Neural crest cell (in vitro differentiated cells): ENCODE data around the gene TARM1. TPM values are rescaled to one million over a fixed set of nuclear protein-coding genes. Genes with fewer than 3 reads are reported as not detected.

Experiments used
- DNase-seq: peaks from one replicate; pipeline ENCODE4 v3.0.0; 2021; ENCODE audit warnings: low read depth, mixed read lengths, low spot score
- H3K27ac Mint-ChIP-seq: one replicate; pipeline ENCODE4 v1.8.0; 2021; ENCODE audit warnings: mild to moderate bottlenecking, mixed read lengths; ENCODE audit not compliant: unreplicated experiment
- H3K27me3 Mint-ChIP-seq: 2 replicates; pipeline ENCODE4 v1.8.0; 2021; ENCODE audit warnings: low read depth, mild to moderate bottlenecking, mixed read lengths
- H3K36me3 Mint-ChIP-seq: 2 replicates; pipeline ENCODE4 v1.8.0; 2021; ENCODE audit warnings: low read depth, mild to moderate bottlenecking, mixed read lengths
- H3K4me1 Mint-ChIP-seq: 2 replicates; pipeline ENCODE4 v1.8.0; 2021; ENCODE audit warnings: mixed read lengths
- H3K4me3 Mint-ChIP-seq: one replicate; pipeline ENCODE4 v1.8.0; 2021; ENCODE audit warnings: mild to moderate bottlenecking, mixed read lengths
- H3K9me3 Mint-ChIP-seq: 2 replicates; pipeline ENCODE4 v1.8.0; 2021; ENCODE audit warnings: mixed read lengths
- CTCF ChIP-seq: fragments of 200-600 bp; sonication (generic); conservative IDR thresholded peaks from 2 replicates; pipeline ENCODE4 v1.5.0; 2021; ENCODE audit warnings: antibody characterized with exemption, mild to moderate bottlenecking
- total RNA-seq: library from RNA; stranded (reverse); gene quantifications from 2 replicates; pipeline ENCODE4 v1.2.1, GENCODE V29; 2021

Gene TARM1
- total RNA-seq, 1 donor from 2014 or later, result not detected

- Mint-ChIP-seq H3K4me1 (no peaks in the 10 kb centered on the region), H3K27me3 (peaks cover 18% of the 10 kb centered on the region), H3K36me3 (no peaks in the 10 kb centered on the region), H3K9me3 (peaks cover 2% of the 10 kb centered on the region), H3K4me3 (no peak overlapping the region), H3K27ac (no peak overlapping the region)
- TF ChIP-seq CTCF, result no peak
- no peak for DNase-seq
Observed at GRCh38 chr19:54084410-54084809, 3.2 kb upstream of the TARM1 start.

GRCh38 chr19:54077334-54077733 is 3.8 kb downstream of the TARM1 start:
- Mint-ChIP-seq H3K27ac (no peak overlapping the region), H3K4me3 (no peak overlapping the region)
- no peak for TF ChIP-seq CTCF

GRCh38 chr19:54074851-54075250 is 6.3 kb downstream of the TARM1 start:
- Mint-ChIP-seq H3K4me3 (no peak overlapping the region), H3K27ac (no peak overlapping the region), H3K36me3 (peaks cover 2% of the 10 kb centered on the region), H3K4me1 (no peaks in the 10 kb centered on the region), H3K9me3 (no peaks in the 10 kb centered on the region), H3K27me3 (no peaks in the 10 kb centered on the region)
- DNase-seq, result no peak
- TF ChIP-seq CTCF, result no peak

More at GRCh38 chr19:54077334-54077733, 3.8 kb downstream of the TARM1 start:
- H3K4me1 Mint-ChIP-seq, result no peaks in the 10 kb centered on the region
- no peaks in the 10 kb centered on the region for H3K9me3 Mint-ChIP-seq
- no peaks in the 10 kb centered on the region for H3K27me3 Mint-ChIP-seq
- H3K36me3 Mint-ChIP-seq, result peaks cover 2% of the 10 kb centered on the region
- DNase-seq, result no peak

- no peak for DNase-seq
- Mint-ChIP-seq H3K9me3 (no peaks in the 10 kb centered on the region), H3K4me3 (no peak overlapping the region), H3K36me3 (no peaks in the 10 kb centered on the region), H3K27me3 (peaks cover 4% of the 10 kb centered on the region), H3K27ac (no peak overlapping the region), H3K4me1 (no peaks in the 10 kb centered on the region)
- TF ChIP-seq CTCF, result no peak
Observed at GRCh38 chr19:54073829-54074228, 7.3 kb downstream of the TARM1 start.

GRCh38 chr19:54069470-54069869 is 11.7 kb downstream of the TARM1 start:
- TF ChIP-seq CTCF, result no peak
- Mint-ChIP-seq H3K4me1 (no peaks in the 10 kb centered on the region), H3K27me3 (peaks cover 4% of the 10 kb centered on the region), H3K36me3 (no peaks in the 10 kb centered on the region), H3K9me3 (no peaks in the 10 kb centered on the region), H3K27ac (no peak overlapping the region), H3K4me3 (no peak overlapping the region)
- DNase-seq, result no peak
